ENCODE data around the gene RGMA. TPM values are rescaled to one million over a fixed set of nuclear protein-coding genes. Genes with fewer than 3 reads are reported as not detected.

RGMA gene
- polyA plus RNA-seq, 10 donors: 52.1 to 76.6 (median 59.4) TPM

DNA sequence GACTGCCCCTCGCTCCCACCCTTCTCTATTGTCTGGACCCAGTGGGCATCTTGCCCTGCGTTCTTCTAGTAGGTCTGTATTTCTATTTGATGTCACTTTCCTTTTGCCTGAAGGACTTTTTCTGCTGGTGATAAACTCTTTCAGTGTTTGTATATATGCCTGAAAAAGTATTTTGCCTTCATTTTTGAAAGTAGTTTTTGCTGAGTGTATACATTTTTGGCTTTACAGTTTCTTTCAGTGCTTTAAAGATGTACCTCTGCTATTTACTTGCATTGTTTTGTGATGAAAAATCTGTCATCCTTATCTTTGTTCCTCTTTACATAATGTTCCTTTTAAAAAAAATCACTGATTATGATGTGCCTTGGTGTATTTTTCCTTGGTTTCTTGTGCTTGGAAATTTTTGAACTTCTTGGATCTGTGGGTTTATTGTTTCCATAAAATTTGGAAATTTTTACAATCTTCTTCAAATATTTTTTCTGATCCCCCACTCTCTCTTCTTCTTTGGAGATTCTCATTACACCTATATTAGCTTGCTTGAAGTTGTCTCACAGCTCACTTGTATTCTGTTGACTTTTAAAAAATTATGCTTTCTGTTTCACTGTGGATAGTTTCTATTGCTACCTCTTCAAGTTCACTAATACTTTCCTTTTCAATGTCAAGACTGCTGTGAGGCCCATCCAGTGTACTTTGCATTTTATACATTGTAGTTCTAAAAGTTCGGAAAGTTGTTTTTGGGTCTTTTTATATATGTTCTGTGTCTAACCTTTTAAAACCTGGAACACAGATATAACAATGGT, 67.8 kb downstream of the RGMA start:
- no peak for DNase-seq

DNA sequence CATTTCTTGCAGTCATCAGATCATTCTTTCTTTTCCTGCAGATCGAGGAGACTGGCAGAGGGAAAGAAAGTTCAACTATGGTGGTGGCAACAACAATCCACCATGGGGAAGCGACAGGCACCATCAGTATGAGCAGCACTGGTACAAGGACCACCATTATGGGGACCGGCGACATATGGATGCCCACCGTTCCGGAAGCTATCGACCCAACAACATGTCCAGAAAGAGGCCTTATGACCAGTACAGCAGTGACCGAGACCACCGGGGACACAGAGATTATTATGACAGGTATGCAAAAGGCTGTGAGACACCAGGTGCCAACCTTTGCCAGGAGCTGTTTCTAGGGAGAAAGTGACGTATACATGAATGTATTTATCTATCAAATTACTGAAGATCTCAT, 69.0 kb downstream of the RGMA start:
- no peak for DNase-seq

DNA sequence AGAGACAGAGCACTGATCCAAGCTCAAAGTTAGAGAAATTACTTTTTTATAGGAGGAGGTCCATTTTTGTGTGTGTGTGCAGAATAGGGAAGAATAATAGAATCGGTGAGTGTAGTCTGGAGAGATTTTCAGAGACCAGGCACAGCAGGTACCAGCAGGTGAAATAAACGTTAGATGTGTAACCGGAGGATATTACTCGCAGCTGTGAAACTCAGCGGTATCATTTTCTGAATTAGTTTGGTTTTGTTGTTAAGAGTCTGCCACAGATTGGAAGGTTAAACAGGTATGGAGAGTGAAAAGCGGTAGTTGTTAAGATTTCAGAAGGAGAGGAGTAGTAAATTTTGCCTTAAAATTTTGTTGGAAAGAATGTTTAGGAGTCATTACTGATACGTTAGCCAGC, 69.9 kb downstream of the RGMA start:
- DNase-seq: no peak

DNA sequence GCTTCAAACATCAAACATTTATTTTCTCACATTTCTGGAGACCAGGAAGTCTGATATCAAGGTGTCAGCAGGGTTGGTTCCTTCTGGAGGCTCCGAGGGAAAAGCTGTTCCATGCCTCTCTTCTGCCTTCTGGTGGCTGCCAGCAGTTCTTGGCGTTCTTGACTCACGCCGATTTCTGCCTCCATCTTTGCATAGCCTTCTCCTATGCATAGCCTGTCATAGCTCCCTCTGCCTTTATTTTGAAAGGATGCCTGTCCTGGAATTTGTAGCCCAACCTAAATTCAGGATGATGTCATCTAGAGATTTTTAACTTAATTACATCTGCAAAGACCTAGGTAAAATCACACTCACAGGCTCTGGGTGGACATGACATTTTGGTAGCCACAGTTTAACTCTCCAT, 70.4 kb downstream of the RGMA start:
- DNase-seq: no peak

DNA sequence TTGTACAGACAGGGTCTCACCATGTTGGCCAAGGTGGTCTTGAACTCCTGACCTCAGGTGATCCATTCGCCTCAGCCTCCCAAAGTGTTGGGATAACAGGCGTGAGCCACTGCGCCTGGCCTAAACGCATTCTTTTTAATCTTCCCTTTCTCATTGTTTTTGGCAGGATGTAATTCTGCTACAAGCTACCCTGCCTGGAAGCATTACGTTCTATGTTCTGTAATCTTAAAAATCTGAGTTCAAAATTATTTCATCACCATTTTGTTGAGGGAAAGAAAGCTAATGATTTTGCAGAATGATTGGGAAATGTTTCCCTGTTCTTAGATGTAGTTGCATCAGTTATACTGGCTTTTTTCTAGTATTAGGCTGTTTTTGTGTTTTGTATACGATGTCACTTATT, 71.5 kb downstream of the RGMA start:
- no peak for DNase-seq

DNA sequence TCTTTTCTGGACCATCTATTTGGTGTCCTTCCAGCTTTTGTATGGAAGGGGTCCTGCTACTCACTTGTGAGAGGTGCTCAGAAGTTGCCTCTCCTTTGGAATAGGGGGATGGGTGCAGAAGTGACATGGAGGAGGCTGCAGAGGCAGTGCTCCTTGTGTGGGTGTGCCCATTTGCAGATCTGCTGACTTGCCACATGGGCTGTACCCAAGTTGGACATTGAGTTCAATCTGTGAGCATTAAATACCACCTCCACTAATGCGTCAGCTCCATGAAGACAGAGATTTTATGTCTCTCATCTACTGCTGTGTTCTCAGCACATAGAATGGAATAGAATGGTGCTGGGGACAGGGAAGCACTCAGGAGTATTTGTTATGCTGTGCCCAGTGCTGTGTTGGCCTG, 76.2 kb downstream of the RGMA start:
- DNase-seq: no peak

DNA sequence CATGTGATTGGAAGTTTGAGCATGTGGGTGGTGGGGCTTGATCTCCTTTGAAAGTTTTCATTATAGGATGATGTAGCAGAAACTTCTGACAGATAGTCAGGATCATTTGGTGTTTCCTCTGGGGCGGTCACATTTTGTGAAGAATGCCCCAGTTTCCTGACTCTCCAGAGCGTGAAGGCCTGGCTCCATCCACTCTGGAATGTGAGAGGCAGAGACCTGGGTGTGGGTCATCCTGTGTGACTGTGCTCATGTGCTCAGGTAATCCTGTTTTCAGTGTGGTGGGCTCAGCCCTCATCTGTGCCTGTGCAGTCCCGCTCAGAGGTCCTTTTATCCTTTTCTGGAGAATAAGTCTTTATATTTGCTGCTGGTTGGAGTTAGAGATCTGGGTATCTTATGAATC, 81.0 kb downstream of the RGMA start:
- no peak for DNase-seq

DNA sequence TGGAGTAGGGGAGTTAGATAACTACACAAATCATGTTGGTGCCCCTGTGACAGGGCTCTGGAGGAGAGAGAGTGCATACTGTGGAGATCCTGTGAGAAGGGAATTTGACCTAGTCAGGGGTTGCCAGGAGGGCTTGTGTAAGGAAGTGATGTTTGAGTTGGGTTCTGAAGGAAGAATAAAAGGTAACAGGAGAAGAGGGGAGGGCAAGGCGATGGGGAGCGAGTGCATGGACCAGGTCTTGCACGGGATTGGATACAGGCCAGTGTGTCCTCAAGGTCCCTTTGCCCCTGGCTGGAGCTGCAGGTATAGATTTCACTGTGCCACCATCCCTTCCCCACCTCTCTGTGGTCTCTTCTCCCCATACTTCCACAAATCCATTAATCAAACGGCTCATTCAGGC, 83.9 kb downstream of the RGMA start:
- DNase-seq: no peak

DNA sequence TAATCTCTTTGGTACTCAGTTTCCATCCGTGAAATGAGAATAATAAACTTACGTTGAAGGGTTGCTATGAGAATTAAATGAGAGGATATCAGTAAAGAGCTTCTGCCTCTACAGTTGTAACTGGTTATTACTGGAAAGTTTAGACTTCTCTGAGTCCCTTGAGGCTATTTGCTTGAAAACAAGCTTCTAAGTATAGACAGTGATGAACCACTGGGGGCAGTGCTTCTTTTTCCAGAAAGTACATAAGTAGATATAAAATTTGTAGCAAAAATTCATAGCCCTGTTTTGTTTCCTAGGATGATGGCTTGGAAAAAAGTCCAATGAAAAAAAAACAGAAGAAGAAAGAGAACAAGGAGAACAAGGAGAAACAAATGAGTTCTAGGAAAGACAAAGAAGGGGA, 87.1 kb downstream of the RGMA start:
- DNase-seq: no peak

DNA sequence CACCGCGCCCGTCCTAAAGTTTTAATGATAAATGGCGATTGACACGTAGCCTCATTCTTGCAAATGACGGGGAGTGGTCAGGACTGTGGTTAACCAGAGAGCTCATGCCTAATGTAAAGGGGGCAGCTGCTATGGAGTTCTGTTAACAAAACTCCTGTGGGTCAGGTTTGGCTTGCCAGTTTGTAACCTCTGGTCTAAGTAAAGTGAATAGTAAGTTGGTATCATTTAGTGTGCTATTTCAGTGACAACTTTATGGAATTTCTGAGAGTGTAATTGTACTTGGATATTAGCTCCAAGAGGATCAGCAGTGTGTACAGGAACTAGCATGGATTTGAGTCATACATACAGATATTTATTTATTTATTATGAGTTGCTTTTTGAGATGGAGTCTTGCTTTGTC, 87.9 kb downstream of the RGMA start:
- DNase-seq: no peak

DNA sequence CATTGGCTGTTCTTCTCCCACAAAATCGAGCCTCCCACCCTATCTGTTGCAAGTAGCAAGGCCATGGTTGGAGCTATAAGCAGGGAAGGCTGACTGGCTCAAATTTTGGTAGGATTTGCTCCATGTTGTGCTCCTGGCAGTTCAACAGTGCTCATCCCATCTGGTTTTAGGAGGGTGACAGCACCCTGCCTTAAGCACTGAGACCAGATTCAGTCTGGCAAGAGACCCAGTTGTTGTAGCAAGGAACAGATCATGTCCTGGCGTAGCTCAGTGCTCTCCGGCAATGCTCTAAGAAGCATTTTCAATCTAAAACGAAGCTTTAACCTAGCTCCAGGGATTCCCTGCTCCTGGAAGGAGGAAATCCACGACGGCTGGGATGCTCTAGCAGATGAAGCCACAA, 91.2 kb downstream of the RGMA start:
- no peak for DNase-seq

DNA sequence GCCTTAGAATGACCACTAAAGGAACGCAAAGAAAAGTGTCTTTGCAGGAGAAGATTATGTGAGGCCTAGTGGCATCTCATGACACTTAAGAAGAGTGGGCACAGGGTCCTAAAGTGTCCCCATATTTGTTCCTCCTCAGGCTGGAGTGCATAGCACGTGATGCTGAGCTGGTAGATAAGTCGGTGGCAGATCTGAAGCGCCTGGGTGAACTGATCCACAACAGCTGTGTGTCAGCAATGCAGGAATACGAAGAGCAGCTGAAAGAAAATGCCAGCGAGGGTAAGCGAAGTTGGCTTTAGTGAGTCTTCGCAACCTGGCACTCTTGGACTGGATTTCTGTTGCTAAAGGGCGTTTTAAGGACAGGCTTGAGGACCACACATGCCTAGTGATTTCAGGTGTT, 96.3 kb downstream of the RGMA start:
- peak; percentile 23 to 52 (median 30) for DNase-seq

DNA sequence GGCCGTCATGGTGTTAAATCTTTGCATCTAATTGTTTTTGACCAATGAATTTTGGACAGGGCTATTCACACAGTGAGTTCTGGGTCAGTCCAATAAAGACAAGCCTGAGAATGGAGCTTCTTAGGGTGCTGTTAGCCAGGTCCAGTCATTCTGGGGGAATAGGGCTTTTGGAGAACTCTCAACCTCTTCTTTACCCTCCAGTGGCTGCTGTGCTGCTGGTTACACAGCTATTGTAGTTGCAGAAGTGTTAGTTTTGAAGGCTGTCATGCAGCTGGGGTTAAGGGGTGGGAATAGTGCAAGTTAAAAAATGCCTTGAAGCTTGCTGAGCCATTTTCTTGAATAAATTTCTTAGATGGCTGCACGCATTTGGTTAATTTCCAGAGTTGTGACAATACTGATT, 99.0 kb downstream of the RGMA start:
- no peak for DNase-seq

DNA sequence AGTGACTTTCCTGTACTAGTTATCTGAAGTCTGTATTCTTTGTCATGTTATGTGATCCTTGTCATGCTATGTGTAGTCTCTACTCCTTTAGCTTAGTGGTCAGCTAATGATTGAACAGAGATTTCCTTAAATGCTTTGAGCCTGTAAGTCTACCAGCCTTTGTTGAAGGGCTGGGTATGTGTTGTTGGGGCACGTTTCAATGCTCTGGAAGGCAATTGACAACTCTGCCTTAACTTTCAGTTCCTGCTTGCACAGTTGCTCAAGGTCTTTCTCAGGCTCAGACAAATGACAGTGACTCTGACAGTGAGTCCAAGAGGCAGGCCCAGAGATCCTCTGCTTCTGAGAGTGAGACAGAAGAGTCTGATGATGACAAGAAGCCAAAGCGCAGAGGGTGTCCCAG, 99.5 kb downstream of the RGMA start:
- DNase-seq: no peak

Other genes with a start within 250 kb of the RGMA start
- gene CHD2, start 188.9 kb downstream of the RGMA start, polyA plus RNA-seq (ENCODE audit: insufficient read length in 10 of 10): 10 to 100 TPM; 46.2 to 78.9 (median 61.4) TPM